GM18508 (cell line): ENCODE results near the gene EGFLAM.

Experiments used
- ATAC-seq: cut with Tn5 transposase; IDR thresholded peaks from one replicate; pipeline ENCODE4 v1.9.1; 2021; ENCODE audit warnings: moderate number of reproducible peaks; ENCODE audit not compliant: insufficient read depth, unreplicated experiment

Gene EGFLAM

GRCh38 chr5:38465061-38465460 lies 206.7 kb downstream of the EGFLAM start:
- ATAC-seq, result no peak

DNA sequence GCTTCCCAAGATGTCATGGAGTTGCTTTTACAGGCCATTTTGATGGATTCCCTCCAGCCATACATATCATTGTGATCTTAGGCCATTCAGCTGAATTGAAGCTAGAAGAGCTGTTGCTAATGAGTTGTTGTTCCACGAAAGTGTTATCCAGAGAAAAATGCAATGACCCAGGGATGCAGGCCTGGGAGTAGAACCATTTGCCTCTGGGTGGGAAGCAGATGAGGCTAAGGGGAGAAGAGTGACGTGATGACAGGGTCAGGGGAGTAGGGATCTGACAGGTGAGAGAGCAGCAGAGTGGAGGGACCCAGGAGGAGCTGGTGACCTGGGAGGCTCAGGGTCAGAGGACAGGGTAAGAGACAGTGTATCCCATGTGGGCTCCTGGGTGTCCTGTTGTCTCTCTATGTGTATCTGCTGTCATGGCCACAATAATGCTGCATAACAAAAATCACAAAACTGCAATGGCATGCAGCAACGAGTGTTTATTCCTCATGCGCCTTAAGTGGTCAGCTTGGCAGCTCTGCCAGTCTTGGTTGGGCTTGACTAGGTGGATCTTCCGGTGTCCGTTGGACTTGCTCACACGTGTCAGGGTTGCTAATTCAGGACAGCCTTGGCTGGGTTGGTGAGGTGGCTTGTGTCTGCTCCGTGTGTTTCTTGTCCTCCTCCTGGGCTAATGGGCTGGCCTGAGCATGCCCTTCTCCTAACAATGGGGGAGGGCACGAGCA lies 207.5 kb downstream of the EGFLAM start:
- no peak for ATAC-seq

DNA sequence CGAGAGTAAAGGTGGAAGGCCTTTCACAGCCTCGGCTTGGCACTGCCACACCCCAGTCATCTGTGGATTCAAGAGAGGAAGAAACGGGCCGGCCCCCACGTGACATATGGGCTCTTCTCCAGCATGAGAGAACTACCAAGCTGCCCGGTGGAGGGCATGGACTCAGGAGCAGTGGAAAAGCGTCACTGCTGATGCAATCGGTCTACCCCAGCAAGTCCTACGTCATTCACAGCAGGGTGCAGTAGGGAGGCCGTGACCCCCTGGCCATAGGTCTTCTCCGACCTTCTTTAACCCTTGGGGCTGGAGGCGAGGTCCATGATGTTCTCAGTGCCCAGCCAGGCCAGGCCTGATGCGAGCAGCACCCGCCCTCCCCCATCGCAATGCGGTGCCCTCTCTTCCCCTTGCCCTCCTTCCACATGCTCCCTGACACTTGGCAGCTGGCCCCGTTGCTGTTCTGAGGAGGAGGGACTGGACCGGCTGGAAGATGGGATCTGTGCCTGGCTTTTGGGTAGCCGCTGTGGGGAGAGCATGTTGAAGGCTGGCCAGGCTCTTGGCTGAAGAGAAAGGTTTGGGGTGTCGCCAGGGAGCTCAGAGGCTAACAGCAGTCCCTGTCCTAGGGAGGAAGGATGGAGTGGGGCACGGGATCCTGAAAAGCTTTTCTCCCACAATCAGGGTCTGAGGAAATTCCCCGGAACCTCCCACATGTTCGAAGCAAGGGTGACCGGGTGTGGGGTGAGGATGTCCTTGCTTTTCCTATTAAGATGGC lies 208.2 kb downstream of the EGFLAM start:
- no peak for ATAC-seq

- no peak for ATAC-seq
These were observed 209.1 kb downstream of the EGFLAM start for GRCh38 chr5:38467353-38468040.

- ATAC-seq, result no peak
These were observed 209.9 kb downstream of the EGFLAM start for GRCh38 chr5:38468202-38468673.

DNA sequence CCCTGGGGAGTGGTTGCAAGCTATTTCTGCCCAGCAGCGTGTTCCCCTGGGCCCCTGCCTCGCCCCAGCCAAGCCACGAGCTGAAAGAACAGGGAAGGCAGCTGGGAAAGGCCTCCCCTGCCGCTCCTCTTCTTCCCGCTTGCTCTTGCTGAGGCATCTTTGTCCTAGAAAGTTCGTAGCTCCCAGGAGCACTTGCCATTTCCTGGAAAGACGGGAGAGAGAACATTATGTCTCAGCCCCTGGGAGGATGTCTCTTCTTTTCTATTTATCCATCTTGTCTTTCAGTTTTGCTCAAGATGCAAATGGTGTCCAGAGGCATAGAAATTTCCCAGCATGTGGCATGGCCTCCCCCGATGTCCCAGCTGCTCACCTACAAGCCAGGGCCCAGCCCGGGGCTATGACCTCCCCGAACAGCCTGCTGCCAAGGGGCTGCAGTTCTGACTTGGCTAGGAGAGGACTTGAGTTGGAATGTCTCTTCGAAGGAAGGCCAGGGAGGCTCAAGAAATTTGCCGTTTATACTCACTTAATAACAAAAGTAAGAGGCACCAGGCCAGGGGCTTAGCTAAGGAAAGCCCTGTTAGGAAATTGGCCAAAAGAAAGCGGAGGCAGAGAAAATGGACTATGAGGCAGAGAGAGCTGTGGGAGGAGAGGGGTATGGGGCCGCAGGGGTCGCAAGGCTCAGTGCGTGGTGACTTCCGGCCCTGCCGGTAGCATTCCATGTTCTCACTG lies 210.8 kb downstream of the EGFLAM start:
- no peak for ATAC-seq

DNA sequence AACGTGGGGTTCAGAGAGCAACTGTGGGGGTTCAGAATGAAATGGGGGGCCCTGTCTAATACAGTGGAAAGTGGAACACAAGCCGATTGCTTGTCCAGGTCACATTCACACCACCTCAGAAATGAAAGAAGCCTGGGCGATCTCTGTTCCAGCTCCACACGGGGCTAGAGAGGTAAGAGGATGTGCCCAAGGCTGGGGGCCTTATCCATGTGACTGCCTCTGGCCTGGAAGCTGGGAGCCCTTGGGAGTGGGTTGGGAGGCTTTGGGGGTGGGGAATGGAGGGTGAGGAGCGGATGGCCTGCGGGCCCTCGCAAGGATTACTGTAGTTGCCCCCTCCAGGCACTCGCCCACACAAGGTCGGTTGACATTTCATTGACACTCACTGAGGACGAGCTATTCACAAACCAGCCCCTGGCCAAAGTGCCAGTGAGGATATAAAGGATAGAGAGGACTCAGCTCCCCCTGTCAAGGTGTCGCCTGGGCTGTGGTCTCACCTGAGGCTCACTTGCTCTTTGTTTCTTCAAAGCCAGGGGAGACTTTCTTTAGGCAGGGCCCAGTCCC lies 211.4 kb downstream of the EGFLAM start:
- ATAC-seq, result no peak

DNA sequence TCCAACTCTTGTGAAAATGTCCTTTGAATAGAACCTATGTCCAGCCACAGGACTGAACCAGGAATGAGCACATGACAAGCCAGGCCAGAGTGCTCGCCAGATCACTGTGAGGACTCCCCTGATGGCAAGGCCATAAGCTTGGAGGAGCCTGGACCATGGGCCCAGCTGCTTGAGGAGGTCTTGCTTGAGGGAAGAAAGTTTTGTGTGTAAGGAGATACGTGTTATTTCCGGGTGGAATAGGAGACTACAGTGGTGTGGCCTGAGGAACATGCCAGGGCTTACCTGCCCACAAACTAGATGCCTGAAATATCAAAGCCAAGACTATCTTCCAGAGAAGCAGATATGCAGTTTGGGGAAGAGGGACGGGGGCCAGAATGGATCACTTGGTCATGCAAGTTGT lies 213.3 kb downstream of the EGFLAM start:
- ATAC-seq, result no peak

DNA sequence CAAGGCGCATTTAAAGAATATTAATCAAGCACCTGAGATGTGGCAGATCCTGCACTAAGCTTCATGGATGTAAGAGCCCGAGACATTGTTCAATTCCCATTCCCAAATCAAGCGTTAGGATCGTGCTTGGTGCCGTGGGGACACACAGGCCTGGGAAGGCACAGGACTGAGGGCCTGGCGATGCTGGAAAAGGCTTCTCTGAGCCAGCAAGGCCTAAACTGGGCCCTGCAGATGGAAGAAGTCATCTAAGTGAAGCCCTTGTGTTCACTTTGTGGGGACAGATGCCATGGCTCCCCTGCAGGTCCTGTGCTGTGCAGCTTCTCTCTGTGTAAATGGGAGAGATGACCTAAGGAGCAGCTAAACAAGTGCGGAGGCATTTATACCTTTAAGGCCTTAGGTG lies 214.2 kb downstream of the EGFLAM start:
- no peak for ATAC-seq

GRCh38 chr5:38473008-38473407 lies 214.6 kb downstream of the EGFLAM start:
- no peak for ATAC-seq

DNA sequence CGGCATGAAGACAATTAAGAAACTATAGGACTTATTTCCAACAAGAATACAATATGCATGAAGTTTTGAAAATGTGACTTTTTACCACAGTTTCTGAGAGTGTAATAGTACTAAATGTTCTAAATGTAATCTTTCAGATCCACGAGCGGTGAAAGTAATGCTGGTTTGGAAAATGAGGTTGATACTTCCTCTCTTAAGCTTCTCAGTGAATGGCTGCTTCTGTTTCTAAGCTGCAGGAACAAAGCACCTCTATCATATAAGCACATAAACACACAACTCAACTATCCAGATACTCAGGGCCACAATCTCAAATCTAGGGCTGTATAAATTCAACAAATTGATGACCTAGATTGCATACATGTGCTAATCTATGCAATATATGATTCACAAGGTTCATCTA lies 219.8 kb downstream of the EGFLAM start:
- ATAC-seq, result no peak

GRCh38 chr5:38478878-38479277 lies 220.5 kb downstream of the EGFLAM start:
- ATAC-seq, result no peak

DNA sequence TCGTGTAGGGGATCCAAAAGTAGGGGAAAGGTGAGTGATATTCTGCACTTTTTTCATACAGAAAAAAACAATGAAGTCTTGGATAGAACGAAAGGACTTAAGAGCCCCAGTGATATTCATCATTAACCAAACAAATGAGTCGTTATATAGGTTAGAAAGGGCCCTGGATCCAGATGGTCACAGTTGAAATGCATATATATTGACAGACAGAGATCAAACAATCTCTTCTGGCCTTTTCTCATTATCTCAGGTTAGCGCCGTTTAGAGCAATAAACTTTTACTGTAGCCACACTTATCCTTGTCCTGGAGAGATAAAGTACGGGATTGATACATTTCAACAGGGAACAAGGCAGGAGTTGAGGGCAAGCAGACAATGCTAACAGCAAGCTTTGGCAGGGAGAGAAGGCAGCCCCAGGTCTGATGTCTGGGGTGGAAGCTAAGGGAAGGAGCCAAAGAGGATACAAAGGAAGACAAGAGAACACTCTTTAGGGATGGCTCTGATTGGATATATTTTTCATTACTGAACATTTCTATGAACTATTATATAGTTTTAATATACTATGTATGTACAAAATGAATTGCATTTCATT lies 221.1 kb downstream of the EGFLAM start:
- no peak for ATAC-seq

GRCh38 chr5:38483805-38484398 lies 225.5 kb downstream of the EGFLAM start:
- no peak for ATAC-seq

GRCh38 chr5:38494175-38494574 lies 235.8 kb downstream of the EGFLAM start:
- ATAC-seq, result no peak

DNA sequence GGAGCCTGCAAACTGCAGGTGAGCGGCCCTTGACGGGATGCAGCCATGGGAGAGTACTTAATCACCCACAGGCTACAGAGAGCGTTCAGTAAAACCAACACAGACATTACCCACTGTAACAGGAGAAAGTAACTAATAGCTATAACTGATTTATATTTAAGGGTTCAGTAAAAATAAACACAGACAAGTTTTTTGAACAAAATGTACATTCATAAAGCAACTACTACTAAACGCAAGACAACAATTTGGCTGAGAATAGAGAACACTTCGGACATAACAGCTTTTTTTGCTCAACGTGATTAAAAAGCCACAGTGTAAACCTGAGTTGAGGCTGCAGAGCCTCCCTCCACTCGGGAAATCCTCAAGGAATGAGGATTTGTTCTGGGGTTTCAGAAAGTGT lies 236.4 kb downstream of the EGFLAM start:
- ATAC-seq, result no peak

- ATAC-seq, result no peak
These were observed 239.6 kb downstream of the EGFLAM start for GRCh38 chr5:38497946-38498345.

DNA sequence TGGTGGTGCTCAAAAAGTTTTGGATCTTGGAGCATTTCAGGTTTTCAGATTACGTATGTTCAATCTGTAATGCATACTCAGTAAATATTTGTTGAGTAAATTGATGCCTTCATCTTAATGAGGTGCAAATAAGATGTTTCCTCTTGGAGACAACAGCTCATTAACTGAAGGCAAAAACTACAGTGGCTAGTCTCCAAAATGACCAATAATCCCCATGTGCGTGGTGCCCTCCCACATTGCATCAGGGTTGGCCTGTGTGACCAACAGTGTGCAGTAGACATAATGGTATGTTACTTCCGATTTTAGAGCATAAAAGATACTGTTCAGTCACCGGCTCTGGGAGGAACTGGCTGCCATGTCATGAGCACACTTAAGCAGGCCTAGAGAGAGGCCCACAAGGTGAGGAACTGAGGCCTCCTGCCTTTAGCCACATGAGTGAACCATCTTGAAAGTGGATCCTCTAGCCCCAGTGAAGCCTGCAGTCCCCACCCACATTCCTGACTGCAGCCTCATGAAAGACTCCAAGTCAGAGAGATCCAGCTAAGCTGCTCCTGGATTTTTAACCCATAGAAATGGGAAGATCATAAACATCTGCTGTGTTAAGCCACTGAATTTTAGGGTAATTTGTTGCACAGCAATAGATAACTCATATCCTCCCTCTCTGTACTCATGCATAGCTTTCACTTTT lies 242.4 kb downstream of the EGFLAM start:
- no peak for ATAC-seq

DNA sequence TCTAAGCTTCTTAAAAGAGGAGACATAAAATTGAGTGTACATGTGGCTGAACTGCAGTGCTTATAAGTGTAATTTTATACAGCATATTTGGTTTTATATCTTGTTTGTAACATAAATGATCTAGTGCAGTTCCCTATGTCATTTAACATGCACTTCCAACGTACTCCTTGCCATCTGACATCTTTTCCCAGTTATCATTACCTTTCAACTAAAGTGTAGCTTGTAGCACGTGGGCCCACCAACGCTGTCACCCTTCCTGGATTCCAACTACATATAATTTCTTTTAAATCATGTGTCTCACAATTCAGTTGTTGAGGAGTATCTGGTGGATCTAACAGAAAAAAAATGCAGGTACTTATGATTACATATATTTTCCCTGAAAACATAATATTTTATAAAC lies 247.9 kb downstream of the EGFLAM start:
- no peak for ATAC-seq
